WTC11 (cell line): ENCODE results near the gene RHOBTB3. TPM values are rescaled to one million over a fixed set of nuclear protein-coding genes. Genes with fewer than 3 reads are reported as not detected.

Source experiments
- ATAC-seq: fragments of 200-7000 bp; cut with Tn5 transposase; 2 replicates; pipeline ENCODE4 v1.10.0; 2021; ENCODE audit warnings: mild to moderate bottlenecking, moderate library complexity
- CTCF ChIA-PET: fragments of 300-600 bp; sonication (Branson Sonifier 250); formaldehyde crosslinking; loops from one replicate; lab custom pipeline; 2021; ENCODE audit warnings: antibody characterized with exemption; lab: Charles Lee
- POLR2A ChIA-PET: fragments of 350-600 bp; sonication (Branson Sonifier 250); formaldehyde crosslinking; loops from one replicate; lab custom pipeline; 2021; ENCODE audit warnings: antibody characterized with exemption; lab: Charles Lee
- DNase-seq: peaks from one replicate; pipeline ENCODE4 v3.0.0; 2021; ENCODE audit warnings: low spot score
- H3K27ac Mint-ChIP-seq: 2 replicates; pipeline ENCODE4 v1.8.0; 2021; ENCODE audit warnings: mixed read lengths
- H3K27me3 Mint-ChIP-seq: 2 replicates; pipeline ENCODE4 v1.8.0; 2021; ENCODE audit warnings: low read depth, mild to moderate bottlenecking, moderate library complexity, mixed read lengths
- H3K36me3 Mint-ChIP-seq: 2 replicates; pipeline ENCODE4 v1.8.0; 2021; ENCODE audit warnings: mixed read lengths
- H3K4me1 Mint-ChIP-seq: 2 replicates; pipeline ENCODE4 v1.8.0; 2022; ENCODE audit warnings: mixed read lengths
- H3K4me3 Mint-ChIP-seq: 2 replicates; pipeline ENCODE4 v1.8.0; 2021; ENCODE audit warnings: mild to moderate bottlenecking, moderate library complexity, mixed read lengths
- H3K9me3 Mint-ChIP-seq: 2 replicates; pipeline ENCODE4 v1.8.0; 2021; ENCODE audit warnings: mixed read lengths
- AR ChIP-seq: fragments of 250-450 bp; sonication (Bioruptor Pico); IDR thresholded peaks from 2 replicates; pipeline ENCODE4 v1.9.0; 2021; ENCODE audit warnings: mild to moderate bottlenecking
- ATF2 ChIP-seq: sonication (generic); formaldehyde crosslinking; IDR thresholded peaks from 2 replicates; pipeline ENCODE4 v1.8.1; 2022; ENCODE audit warnings: low read depth, missing genetic modification reagents, borderline replicate concordance
- ATF3 ChIP-seq: sonication (generic); formaldehyde crosslinking; conservative IDR thresholded peaks from 2 replicates; pipeline ENCODE4 v1.8.1; 2022; ENCODE audit warnings: mild to moderate bottlenecking, missing genetic modification reagents
- CREM ChIP-seq: sonication (generic); formaldehyde crosslinking; IDR thresholded peaks from 2 replicates; pipeline ENCODE4 v1.8.1; 2022; ENCODE audit warnings: mild to moderate bottlenecking, missing genetic modification reagents, moderate library complexity
- E2F5 ChIP-seq: sonication (generic); formaldehyde crosslinking; IDR thresholded peaks from 2 replicates; pipeline ENCODE4 v1.8.1; 2022; ENCODE audit warnings: mild to moderate bottlenecking, moderate library complexity, missing genetic modification reagents
- ETV6 ChIP-seq: sonication (generic); formaldehyde crosslinking; IDR thresholded peaks from 2 replicates; pipeline ENCODE4 v1.8.1; 2022; ENCODE audit warnings: mild to moderate bottlenecking, missing genetic modification reagents
- FOXP1 ChIP-seq: sonication (generic); formaldehyde crosslinking; IDR thresholded peaks from 2 replicates; pipeline ENCODE4 v1.8.0; 2022; ENCODE audit warnings: missing genetic modification reagents, mild to moderate bottlenecking, moderate library complexity, borderline replicate concordance
- GRHL2 ChIP-seq: fragments of 250-450 bp; sonication (Bioruptor Pico); IDR thresholded peaks from 2 replicates; pipeline ENCODE4 v1.8.0; 2022; ENCODE audit warnings: mild to moderate bottlenecking, moderate library complexity; ENCODE audit not compliant: insufficient replicate concordance, severe bottlenecking
- GTF2I ChIP-seq: fragments of 250-450 bp; sonication (Bioruptor Pico); conservative IDR thresholded peaks from 2 replicates; pipeline ENCODE4 v1.4.0; 2021; ENCODE audit warnings: mild to moderate bottlenecking
- JUN ChIP-seq: sonication (generic); formaldehyde crosslinking; IDR thresholded peaks from 2 replicates; pipeline ENCODE4 v1.8.0; 2023; ENCODE audit warnings: mild to moderate bottlenecking, missing genetic modification reagents
- PRRX2 ChIP-seq: fragments of 250-450 bp; sonication (Bioruptor Pico); IDR thresholded peaks from 2 replicates; pipeline ENCODE4 v1.8.0; 2021; ENCODE audit warnings: mild to moderate bottlenecking
- TP53 ChIP-seq: sonication (generic); formaldehyde crosslinking; IDR thresholded peaks from 2 replicates; pipeline ENCODE4 v1.8.1; 2023; ENCODE audit warnings: mild to moderate bottlenecking, missing genetic modification reagents
- USF1 ChIP-seq: sonication (generic); formaldehyde crosslinking; IDR thresholded peaks from 2 replicates; pipeline ENCODE4 v1.8.0; 2022; ENCODE audit warnings: mild to moderate bottlenecking, missing genetic modification reagents
- ZNF317 ChIP-seq: sonication (generic); formaldehyde crosslinking; IDR thresholded peaks from 2 replicates; pipeline ENCODE4 v1.8.1; 2023; ENCODE audit warnings: low read depth, mild to moderate bottlenecking, moderate library complexity, missing genetic modification reagents, borderline replicate concordance
- total RNA-seq: library from RNA; stranded (reverse); gene quantifications from 3 replicates; pipeline ENCODE4 v1.2.3, GENCODE V29; 2021
- TF ChIP-seq, protein P1 (sequence below): sonication (generic); formaldehyde crosslinking; IDR thresholded peaks from 2 replicates; pipeline ENCODE4 v1.8.1; 2023; ENCODE audit warnings: mild to moderate bottlenecking, missing genetic modification reagents, borderline replicate concordance
- TF ChIP-seq, protein P2 (sequence below): sonication (generic); formaldehyde crosslinking; IDR thresholded peaks from 2 replicates; pipeline ENCODE4 v1.8.1; 2023; ENCODE audit warnings: mild to moderate bottlenecking, missing genetic modification reagents, moderate library complexity
- TF ChIP-seq, protein P3 (sequence below): fragments of 250-450 bp; sonication (Bioruptor Pico); IDR thresholded peaks from 2 replicates; pipeline ENCODE4 v1.9.0; 2021; ENCODE audit warnings: mild to moderate bottlenecking
- TF ChIP-seq, protein P4 (sequence below): sonication (generic); formaldehyde crosslinking; IDR thresholded peaks from 2 replicates; pipeline ENCODE4 v1.8.1; 2023; ENCODE audit warnings: mild to moderate bottlenecking, missing genetic modification reagents, moderate library complexity

RHOBTB3 gene
- total RNA-seq, 1 experiment from 2014 or later: 13.8 TPM

- Mint-ChIP-seq H3K36me3 (no peaks in the 10 kb centered on the region), H3K27me3 (no peaks in the 10 kb centered on the region), H3K4me3 (no peak overlapping the region), H3K27ac (no peak overlapping the region), H3K9me3 (peaks cover 4% of the 10 kb centered on the region; the same call in 1 of the 2 replicates), H3K4me1 (no peaks in the 10 kb centered on the region)
- ATAC-seq (no peak), DNase-seq (no peak)
- TF ChIP-seq FOXP1 (no peak), ATF3 (no peak), ATF2 (no peak), ETV6 (CRISPR knock-in tag) (no peak), CREM (CRISPR knock-in tag) (no peak), GTF2I (CRISPR knock-in tag) (no peak), E2F5 (CRISPR knock-in tag) (no peak), USF1 (CRISPR knock-in tag) (no peak), AR (no peak), ZNF317 (CRISPR knock-in tag) (no peak), GRHL2 (CRISPR knock-in tag) (no peak), TP53 (CRISPR knock-in tag) (no peak), PRRX2 (CRISPR knock-in tag) (no peak), JUN (CRISPR knock-in tag) (no peak)
- TF ChIP-seq, protein P1, sequence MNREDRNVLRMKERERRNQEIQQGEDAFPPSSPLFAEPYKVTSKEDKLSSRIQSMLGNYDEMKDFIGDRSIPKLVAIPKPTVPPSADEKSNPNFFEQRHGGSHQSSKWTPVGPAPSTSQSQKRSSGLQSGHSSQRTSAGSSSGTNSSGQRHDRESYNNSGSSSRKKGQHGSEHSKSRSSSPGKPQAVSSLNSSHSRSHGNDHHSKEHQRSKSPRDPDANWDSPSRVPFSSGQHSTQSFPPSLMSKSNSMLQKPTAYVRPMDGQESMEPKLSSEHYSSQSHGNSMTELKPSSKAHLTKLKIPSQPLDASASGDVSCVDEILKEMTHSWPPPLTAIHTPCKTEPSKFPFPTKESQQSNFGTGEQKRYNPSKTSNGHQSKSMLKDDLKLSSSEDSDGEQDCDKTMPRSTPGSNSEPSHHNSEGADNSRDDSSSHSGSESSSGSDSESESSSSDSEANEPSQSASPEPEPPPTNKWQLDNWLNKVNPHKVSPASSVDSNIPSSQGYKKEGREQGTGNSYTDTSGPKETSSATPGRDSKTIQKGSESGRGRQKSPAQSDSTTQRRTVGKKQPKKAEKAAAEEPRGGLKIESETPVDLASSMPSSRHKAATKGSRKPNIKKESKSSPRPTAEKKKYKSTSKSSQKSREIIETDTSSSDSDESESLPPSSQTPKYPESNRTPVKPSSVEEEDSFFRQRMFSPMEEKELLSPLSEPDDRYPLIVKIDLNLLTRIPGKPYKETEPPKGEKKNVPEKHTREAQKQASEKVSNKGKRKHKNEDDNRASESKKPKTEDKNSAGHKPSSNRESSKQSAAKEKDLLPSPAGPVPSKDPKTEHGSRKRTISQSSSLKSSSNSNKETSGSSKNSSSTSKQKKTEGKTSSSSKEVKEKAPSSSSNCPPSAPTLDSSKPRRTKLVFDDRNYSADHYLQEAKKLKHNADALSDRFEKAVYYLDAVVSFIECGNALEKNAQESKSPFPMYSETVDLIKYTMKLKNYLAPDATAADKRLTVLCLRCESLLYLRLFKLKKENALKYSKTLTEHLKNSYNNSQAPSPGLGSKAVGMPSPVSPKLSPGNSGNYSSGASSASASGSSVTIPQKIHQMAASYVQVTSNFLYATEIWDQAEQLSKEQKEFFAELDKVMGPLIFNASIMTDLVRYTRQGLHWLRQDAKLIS (CRISPR knock-in tag): no peak
- TF ChIP-seq, protein P2, sequence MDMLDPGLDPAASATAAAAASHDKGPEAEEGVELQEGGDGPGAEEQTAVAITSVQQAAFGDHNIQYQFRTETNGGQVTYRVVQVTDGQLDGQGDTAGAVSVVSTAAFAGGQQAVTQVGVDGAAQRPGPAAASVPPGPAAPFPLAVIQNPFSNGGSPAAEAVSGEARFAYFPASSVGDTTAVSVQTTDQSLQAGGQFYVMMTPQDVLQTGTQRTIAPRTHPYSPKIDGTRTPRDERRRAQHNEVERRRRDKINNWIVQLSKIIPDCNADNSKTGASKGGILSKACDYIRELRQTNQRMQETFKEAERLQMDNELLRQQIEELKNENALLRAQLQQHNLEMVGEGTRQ: no peak
- TF ChIP-seq, protein P3, sequence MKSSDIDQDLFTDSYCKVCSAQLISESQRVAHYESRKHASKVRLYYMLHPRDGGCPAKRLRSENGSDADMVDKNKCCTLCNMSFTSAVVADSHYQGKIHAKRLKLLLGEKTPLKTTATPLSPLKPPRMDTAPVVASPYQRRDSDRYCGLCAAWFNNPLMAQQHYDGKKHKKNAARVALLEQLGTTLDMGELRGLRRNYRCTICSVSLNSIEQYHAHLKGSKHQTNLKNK (CRISPR knock-in tag): no peak
- TF ChIP-seq, protein P4, sequence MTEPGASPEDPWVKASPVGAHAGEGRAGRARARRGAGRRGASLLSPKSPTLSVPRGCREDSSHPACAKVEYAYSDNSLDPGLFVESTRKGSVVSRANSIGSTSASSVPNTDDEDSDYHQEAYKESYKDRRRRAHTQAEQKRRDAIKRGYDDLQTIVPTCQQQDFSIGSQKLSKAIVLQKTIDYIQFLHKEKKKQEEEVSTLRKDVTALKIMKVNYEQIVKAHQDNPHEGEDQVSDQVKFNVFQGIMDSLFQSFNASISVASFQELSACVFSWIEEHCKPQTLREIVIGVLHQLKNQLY (CRISPR knock-in tag): no peak
- CTCF ChIA-PET: interaction anchor here (1.1 kb wide), 1 partner anchor 17 kb away, joined by 3 read pairs; no protein-coding TSS in a partner anchor
- POLR2A ChIA-PET: no interaction called here
Measured at GRCh38 chr5:95798048-95798447, 66.9 kb downstream of the RHOBTB3 start.
